Uterus (tissue), 4 donors: ENCODE measurements around the gene DYNC2H1. TPM values are rescaled to one million over a fixed set of nuclear protein-coding genes. Genes with fewer than 3 reads are reported as not detected.

Experiments
- DNase-seq, 2 donors: peaks; one replicate each; pipeline ENCODE4 v3.0.0-alpha.2; 2019 to 2020
- H3K27ac ChIP-seq, 2 donors: fragments of 200-600 bp; sonication (generic); 1 replicate in 1 of 2; 2 replicates in 1 of 2; pipeline ENCODE4 v1.5.1; 2016 to 2018
- H3K27me3 ChIP-seq, 2 donors: fragments of 200-600 bp; sonication (generic); one replicate each; pipeline ENCODE4 v1.5.1; 2018 to 2019; ENCODE audit warnings: control low read depth in 1 of 2
- H3K36me3 ChIP-seq, 2 donors: fragments of 200-600 bp; sonication (generic); one replicate each; pipeline ENCODE4 v1.5.1; 2019; ENCODE audit warnings: control low read depth in 1 of 2
- H3K4me1 ChIP-seq, 2 donors: fragments of 200-600 bp; sonication (generic); one replicate each; pipeline ENCODE4 v1.5.1; 2018 to 2019; ENCODE audit warnings: control low read depth in 1 of 2
- H3K4me3 ChIP-seq, 2 donors: fragments of 200-600 bp; sonication (generic); 1 replicate in 1 of 2; 2 replicates in 1 of 2; pipeline ENCODE4 v1.5.1; 2018 to 2019; ENCODE audit warnings: mild to moderate bottlenecking in 1 of 2
- H3K9me3 ChIP-seq, 2 donors: fragments of 200-600 bp; sonication (generic); one replicate each; pipeline ENCODE4 v1.5.1; 2019; ENCODE audit warnings: control low read depth in 1 of 2
- POLR2A ChIP-seq, 2 donors: fragments of 450-650 bp; IDR thresholded peaks; one replicate each; pipeline ENCODE4 v1.6.1; 2016; ENCODE audit warnings: antibody characterized with exemption in 2 of 2, mild to moderate bottlenecking in 1 of 2, moderate library complexity in 1 of 2
- intact Hi-C: fragments of 100-400 bp; cut with DNase I; formaldehyde crosslinking; loops from one replicate; pipeline ENCODE4 v1.15.1; 2023; ENCODE audit warnings: low total_unique reads
- total RNA-seq, 4 donors: library from RNA; depleted of rRNA in 3 of 4; stranded (reverse); fragments of >200 nt in 3 of 4; gene quantifications; one replicate each; pipeline versions ENCODE4 v1.1.0 to v1.2.4, GENCODE V29; 2014 to 2023
- TF ChIP-seq, protein P1 (sequence below), 4 experiments: fragments of 200-600 bp in 2 of 4; fragments of 450-650 bp in 2 of 4; sonication (generic) in 2 of 4; IDR thresholded peaks; one replicate each; pipeline ENCODE4 v1.5.1; 2016 to 2019; ENCODE audit warnings: antibody characterized with exemption in 4 of 4, mild to moderate bottlenecking in 2 of 4, moderate library complexity in 1 of 4
- donor health status: DM: yes; HTN: yes; CAD: no.

DYNC2H1 gene
- total RNA-seq, 4 donors from 2014 or later: 24.8 to 96.1 (median 53.5) TPM

DNA sequence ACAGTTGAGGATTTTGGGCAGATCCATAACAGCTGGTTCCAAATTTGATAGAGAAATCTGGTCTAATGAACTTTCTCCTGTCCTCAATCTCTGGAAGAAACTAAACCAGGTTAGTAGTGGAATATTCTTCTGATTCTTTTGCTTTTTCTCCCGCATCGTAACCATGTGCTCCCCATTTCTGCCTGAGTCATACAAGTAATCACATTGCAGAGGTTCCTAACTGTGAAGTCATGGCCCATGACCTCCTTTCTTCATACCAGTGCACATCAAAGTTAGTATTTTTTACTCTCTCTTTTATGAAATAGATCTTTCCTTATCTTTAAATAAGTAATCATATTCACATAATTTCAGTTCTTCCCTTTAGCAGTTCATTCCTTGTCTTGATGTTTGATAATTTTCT lies 249.0 kb downstream of the DYNC2H1 start:
- TF ChIP-seq POLR2A (IDR thresholded peaks at IDR 0.05): no peak
- TF ChIP-seq, protein P1, sequence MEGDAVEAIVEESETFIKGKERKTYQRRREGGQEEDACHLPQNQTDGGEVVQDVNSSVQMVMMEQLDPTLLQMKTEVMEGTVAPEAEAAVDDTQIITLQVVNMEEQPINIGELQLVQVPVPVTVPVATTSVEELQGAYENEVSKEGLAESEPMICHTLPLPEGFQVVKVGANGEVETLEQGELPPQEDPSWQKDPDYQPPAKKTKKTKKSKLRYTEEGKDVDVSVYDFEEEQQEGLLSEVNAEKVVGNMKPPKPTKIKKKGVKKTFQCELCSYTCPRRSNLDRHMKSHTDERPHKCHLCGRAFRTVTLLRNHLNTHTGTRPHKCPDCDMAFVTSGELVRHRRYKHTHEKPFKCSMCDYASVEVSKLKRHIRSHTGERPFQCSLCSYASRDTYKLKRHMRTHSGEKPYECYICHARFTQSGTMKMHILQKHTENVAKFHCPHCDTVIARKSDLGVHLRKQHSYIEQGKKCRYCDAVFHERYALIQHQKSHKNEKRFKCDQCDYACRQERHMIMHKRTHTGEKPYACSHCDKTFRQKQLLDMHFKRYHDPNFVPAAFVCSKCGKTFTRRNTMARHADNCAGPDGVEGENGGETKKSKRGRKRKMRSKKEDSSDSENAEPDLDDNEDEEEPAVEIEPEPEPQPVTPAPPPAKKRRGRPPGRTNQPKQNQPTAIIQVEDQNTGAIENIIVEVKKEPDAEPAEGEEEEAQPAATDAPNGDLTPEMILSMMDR (IDR thresholded peaks at IDR 0.05): no peak
- Histone ChIP-seq H3K4me3 (no peak overlapping the region), H3K36me3 (no peaks in the 10 kb centered on the region), H3K9me3 (no peaks in the 10 kb centered on the region), H3K4me1 (no peaks in the 10 kb centered on the region), H3K27ac (no peak overlapping the region), H3K27me3 (no peaks in the 10 kb centered on the region)
- no peak for DNase-seq
- intact Hi-C loops: no loop called here

DNA sequence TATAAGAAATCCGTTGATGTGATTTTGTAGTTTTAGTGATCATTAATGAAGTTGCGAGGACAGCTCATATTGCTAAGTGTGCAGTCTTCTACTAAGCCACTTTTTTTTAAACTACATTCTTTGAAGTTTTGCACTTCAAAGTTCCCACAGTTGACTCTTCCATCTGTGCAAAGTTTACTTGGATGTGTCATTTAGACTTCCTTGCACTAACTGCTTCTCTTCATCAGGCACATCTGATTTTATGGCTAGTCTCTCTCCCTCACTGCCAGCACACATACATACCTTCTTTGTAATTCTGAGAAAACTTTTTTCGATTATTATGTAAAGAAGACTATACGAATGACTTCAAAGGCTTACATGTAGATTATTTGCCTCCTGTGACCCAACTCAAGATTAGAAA lies 250.0 kb downstream of the DYNC2H1 start:
- H3K27ac ChIP-seq: no peak overlapping the region
- H3K36me3 ChIP-seq: no peaks in the 10 kb centered on the region
- H3K27me3 ChIP-seq: no peaks in the 10 kb centered on the region
- no peaks in the 10 kb centered on the region for H3K9me3 ChIP-seq
- intact Hi-C loops: no loop called here
- H3K4me1 ChIP-seq: no peaks in the 10 kb centered on the region
- no peak for DNase-seq
- TF ChIP-seq POLR2A (IDR thresholded peaks at IDR 0.05): no peak
- TF ChIP-seq, protein P1 (IDR thresholded peaks at IDR 0.05): no peak
- no peak overlapping the region for H3K4me3 ChIP-seq

DNA sequence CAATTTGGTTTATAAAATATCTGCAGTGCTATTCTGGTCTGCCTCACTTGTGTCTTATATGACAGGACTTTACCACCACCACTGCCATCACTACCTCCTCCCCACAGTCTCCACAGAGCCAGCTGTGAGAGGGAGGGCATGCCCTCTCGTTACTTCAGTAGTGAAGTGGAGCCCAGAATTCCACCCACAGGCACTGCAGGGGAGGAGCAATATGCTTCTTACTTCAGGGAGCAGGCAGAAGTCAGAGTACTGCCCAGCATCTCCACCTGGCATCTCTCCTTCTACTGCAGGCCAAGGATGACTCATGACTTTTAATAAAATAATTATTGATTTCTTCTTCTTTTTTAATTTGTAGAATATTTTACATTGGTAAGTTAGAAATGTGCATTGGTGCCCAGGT lies 255.5 kb downstream of the DYNC2H1 start:
- TF ChIP-seq, protein P1 (IDR thresholded peaks at IDR 0.05): no peak
- TF ChIP-seq POLR2A (IDR thresholded peaks at IDR 0.05): no peak
- DNase-seq: no peak
- no peaks in the 10 kb centered on the region for H3K9me3 ChIP-seq
- intact Hi-C loops: no loop called here
- H3K36me3 ChIP-seq: no peaks in the 10 kb centered on the region
- no peak overlapping the region for H3K27ac ChIP-seq
- H3K27me3 ChIP-seq: no peaks in the 10 kb centered on the region
- no peak overlapping the region for H3K4me3 ChIP-seq
- no peaks in the 10 kb centered on the region for H3K4me1 ChIP-seq

DNA sequence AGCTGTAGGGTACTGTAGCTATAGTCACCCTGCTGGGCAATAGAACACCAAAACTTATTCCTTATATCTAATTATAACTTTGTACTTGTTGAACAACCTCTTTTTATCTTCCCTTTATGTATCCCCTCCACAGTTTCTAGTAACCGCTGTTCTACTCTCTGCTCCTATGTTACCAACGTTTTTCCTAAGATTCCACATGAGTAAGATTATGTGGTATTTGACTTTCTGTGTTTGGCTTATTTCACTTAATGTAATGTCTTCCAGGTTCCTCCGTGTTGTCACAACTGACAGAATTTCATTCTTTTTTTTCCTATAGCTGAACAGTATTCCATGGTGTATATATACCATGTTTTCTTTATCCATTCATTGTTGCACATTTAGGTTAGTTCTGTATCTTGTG lies 258.4 kb downstream of the DYNC2H1 start:
- intact Hi-C loops: no loop called here
- DNase-seq: no peak

DNA sequence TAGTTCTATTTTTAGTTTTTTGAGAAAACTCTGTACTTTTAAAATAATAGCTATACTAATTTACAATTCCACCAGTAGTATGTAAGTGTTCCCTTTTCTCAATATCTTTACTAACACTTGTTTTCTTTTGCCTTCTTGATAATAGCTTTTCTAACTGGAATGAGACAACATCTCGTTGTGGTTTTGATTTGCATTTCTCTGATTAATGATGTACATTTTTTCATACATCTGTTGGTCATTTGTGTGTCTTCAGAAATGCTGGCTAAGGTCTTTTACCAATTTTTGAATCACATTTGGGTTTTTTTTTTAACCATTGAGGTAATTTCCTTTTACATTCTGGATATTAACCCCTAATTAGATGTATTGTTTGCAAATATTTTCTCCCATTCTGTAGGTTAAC lies 258.9 kb downstream of the DYNC2H1 start:
- no peak overlapping the region for H3K4me3 ChIP-seq
- no peaks in the 10 kb centered on the region for H3K4me1 ChIP-seq
- no peaks in the 10 kb centered on the region for H3K36me3 ChIP-seq
- H3K9me3 ChIP-seq: no peaks in the 10 kb centered on the region
- DNase-seq: no peak
- TF ChIP-seq, protein P1 (IDR thresholded peaks at IDR 0.05): no peak
- TF ChIP-seq POLR2A (IDR thresholded peaks at IDR 0.05): no peak
- intact Hi-C loops: no loop called here
- no peak overlapping the region for H3K27ac ChIP-seq
- no peaks in the 10 kb centered on the region for H3K27me3 ChIP-seq

More for the DNA sequence above, 258.4 kb downstream of the DYNC2H1 start:
- no peaks in the 10 kb centered on the region for H3K36me3 ChIP-seq
- no peaks in the 10 kb centered on the region for H3K9me3 ChIP-seq
- H3K27me3 ChIP-seq: no peaks in the 10 kb centered on the region
- H3K27ac ChIP-seq: no peak overlapping the region
- H3K4me3 ChIP-seq: no peak overlapping the region
- TF ChIP-seq, protein P1 (IDR thresholded peaks at IDR 0.05): no peak
- no peak for TF ChIP-seq POLR2A (IDR thresholded peaks at IDR 0.05)
- no peaks in the 10 kb centered on the region for H3K4me1 ChIP-seq
